Ovary (tissue), 3 donors: ENCODE results near the gene MEF2D.

Source experiments
- EP300 ChIP-seq: sonication (generic); formaldehyde crosslinking; IDR thresholded peaks from one replicate; pipeline ENCODE4 v1.6.1; 2017; ENCODE audit warnings: antibody characterized with exemption
- TF ChIP-seq, protein P1 (sequence below), 3 donors: fragments of 450-650 bp in 2 of 3; fragments of 200-600 bp in 1 of 3; IDR thresholded peaks; one replicate each; pipeline versions ENCODE4 v1.5.1 to v1.8.0; 2016 to 2022; ENCODE audit warnings: antibody characterized with exemption in 3 of 3, mild to moderate bottlenecking in 1 of 3
- donor health status: DM: no; HTN: no; CAD: no.

DNA sequence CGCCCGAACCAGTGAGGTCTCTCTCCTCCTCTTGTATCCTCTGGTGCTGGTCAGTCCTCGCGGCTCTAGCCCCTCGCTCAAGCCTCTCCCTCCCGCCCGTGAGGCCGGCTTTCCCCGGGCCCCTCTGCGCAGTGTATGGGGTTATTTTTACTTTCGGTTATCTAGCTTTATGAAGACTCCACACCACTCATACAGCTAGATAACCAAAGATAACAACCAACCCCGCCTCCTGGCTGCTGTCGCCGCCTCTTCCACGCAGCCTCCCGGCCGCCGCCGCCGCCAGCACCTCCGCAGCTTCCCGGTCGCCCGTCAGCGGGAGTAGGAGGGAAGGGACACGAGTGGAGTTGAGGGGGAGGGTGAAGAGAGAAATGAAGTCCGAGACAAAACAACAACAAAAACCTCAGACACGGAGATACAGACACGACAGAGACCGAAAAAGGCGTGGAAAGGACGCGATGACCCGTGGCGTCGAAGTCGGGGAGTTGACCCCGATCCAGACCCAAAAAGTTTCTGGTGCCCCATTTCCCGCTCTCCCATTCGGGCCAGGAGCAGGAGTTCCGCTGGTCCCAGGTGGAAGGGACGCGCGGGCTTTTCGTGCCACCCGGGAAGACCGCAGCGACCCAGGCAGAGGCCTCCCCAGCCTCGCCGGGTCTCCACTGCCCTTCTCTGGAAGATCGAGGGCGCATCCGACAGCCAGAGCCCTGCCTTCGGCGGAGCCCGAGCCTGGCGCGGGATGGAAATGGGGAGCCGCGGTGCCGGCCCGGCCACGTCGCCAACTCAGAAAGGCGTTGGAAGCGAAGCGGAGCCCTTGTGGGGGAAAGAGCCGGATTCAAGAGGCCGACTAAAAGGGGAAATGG, 80.1 kb downstream of the MEF2D start:
- TF ChIP-seq, protein P1, sequence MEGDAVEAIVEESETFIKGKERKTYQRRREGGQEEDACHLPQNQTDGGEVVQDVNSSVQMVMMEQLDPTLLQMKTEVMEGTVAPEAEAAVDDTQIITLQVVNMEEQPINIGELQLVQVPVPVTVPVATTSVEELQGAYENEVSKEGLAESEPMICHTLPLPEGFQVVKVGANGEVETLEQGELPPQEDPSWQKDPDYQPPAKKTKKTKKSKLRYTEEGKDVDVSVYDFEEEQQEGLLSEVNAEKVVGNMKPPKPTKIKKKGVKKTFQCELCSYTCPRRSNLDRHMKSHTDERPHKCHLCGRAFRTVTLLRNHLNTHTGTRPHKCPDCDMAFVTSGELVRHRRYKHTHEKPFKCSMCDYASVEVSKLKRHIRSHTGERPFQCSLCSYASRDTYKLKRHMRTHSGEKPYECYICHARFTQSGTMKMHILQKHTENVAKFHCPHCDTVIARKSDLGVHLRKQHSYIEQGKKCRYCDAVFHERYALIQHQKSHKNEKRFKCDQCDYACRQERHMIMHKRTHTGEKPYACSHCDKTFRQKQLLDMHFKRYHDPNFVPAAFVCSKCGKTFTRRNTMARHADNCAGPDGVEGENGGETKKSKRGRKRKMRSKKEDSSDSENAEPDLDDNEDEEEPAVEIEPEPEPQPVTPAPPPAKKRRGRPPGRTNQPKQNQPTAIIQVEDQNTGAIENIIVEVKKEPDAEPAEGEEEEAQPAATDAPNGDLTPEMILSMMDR (IDR thresholded peaks at IDR 0.05): no peak
- no peak for TF ChIP-seq EP300
